ENCODE measurements around the gene MOB4.

MOB4 gene

GRCh38 chr2:197556456-197556855 lies 40.6 kb downstream of the MOB4 start:
- Histone ChIP-seq H3K4me2 (ENCODE audit: low read length) (no peak overlapping the region), H3K27ac (ENCODE audit: low read depth, low read length, poor library complexity, severe bottlenecking) (no peak overlapping the region), H3K36me3 (ENCODE audit: insufficient read depth, low read length) (peaks cover 48% of the 10 kb centered on the region), H3K9ac (ENCODE audit: low read length) (no peak overlapping the region), H3K4me1 (ENCODE audit: insufficient read depth, low read length, severe bottlenecking) (no peaks in the 10 kb centered on the region), H3K9me3 (ENCODE audit: low read length) (no peaks in the 10 kb centered on the region), H3K9me2 (ENCODE audit: low read depth, low read length) (no peaks in the 10 kb centered on the region), H3K79me2 (ENCODE audit: insufficient read depth, low read length) (no peaks in the 10 kb centered on the region), H3K4me3 (ENCODE audit: low read depth, low read length, poor library complexity, severe bottlenecking) (no peak overlapping the region), H2AFZ (ENCODE audit: low read length) (no peak overlapping the region), H3F3A (ENCODE audit: insufficient read depth, low read length) (no peaks in the 10 kb centered on the region), H4K20me1 (ENCODE audit: insufficient read depth, low read length) (no peaks in the 10 kb centered on the region), H3K27me3 (ENCODE audit: insufficient read depth, low read length) (no peaks in the 10 kb centered on the region)
- no peak for TF ChIP-seq EZH2 (IDR thresholded peaks at IDR 0.05; ENCODE audit: borderline replicate concordance, low read length)
- TF ChIP-seq, protein P1, sequence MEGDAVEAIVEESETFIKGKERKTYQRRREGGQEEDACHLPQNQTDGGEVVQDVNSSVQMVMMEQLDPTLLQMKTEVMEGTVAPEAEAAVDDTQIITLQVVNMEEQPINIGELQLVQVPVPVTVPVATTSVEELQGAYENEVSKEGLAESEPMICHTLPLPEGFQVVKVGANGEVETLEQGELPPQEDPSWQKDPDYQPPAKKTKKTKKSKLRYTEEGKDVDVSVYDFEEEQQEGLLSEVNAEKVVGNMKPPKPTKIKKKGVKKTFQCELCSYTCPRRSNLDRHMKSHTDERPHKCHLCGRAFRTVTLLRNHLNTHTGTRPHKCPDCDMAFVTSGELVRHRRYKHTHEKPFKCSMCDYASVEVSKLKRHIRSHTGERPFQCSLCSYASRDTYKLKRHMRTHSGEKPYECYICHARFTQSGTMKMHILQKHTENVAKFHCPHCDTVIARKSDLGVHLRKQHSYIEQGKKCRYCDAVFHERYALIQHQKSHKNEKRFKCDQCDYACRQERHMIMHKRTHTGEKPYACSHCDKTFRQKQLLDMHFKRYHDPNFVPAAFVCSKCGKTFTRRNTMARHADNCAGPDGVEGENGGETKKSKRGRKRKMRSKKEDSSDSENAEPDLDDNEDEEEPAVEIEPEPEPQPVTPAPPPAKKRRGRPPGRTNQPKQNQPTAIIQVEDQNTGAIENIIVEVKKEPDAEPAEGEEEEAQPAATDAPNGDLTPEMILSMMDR (IDR thresholded peaks at IDR 0.05; ENCODE audit: low read length), result no peak

GRCh38 chr2:197558393-197558792 lies 42.5 kb downstream of the MOB4 start:
- Histone ChIP-seq H3K36me3 (ENCODE audit: insufficient read depth, low read length) (peaks cover 30% of the 10 kb centered on the region), H3K4me3 (ENCODE audit: low read depth, low read length, poor library complexity, severe bottlenecking) (no peak overlapping the region), H3F3A (ENCODE audit: insufficient read depth, low read length) (no peaks in the 10 kb centered on the region), H3K9me2 (ENCODE audit: low read depth, low read length) (no peaks in the 10 kb centered on the region), H3K79me2 (ENCODE audit: insufficient read depth, low read length) (no peaks in the 10 kb centered on the region), H3K9ac (ENCODE audit: low read length) (no peak overlapping the region), H3K9me3 (ENCODE audit: low read length) (no peaks in the 10 kb centered on the region), H3K27ac (ENCODE audit: low read depth, low read length, poor library complexity, severe bottlenecking) (no peak overlapping the region), H4K20me1 (ENCODE audit: insufficient read depth, low read length) (no peaks in the 10 kb centered on the region), H3K4me2 (ENCODE audit: low read length) (no peak overlapping the region), H3K27me3 (ENCODE audit: insufficient read depth, low read length) (no peaks in the 10 kb centered on the region), H3K4me1 (ENCODE audit: insufficient read depth, low read length, severe bottlenecking) (no peaks in the 10 kb centered on the region), H2AFZ (ENCODE audit: low read length) (no peak overlapping the region)
- TF ChIP-seq EZH2 (IDR thresholded peaks at IDR 0.05; ENCODE audit: borderline replicate concordance, low read length), result no peak
- TF ChIP-seq, protein P1 (IDR thresholded peaks at IDR 0.05; ENCODE audit: low read length), result no peak

DNA sequence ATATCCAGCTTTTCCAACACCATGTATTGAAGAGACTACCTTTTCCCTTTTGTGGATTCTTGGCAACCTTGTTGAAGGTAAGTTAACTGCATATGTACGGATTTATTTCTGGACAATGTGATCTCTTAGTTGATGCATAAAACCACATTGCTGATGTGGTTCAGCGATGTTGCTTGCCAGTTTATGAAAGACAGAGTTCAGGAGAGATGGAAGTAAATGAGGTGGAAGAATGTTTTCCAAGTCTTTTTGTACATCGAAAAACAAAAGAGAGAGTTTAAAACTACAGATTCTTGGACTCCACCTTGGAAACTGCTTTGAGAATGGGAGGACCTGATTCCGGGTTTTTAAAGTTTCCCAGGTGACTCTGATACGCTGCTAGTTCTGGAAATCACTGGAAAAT lies 43.8 kb downstream of the MOB4 start:
- Histone ChIP-seq H3K27me3 (ENCODE audit: insufficient read depth, low read length) (no peaks in the 10 kb centered on the region), H3F3A (ENCODE audit: insufficient read depth, low read length) (no peaks in the 10 kb centered on the region)

More for the DNA sequence above, 43.8 kb downstream of the MOB4 start:
- no peaks in the 10 kb centered on the region for H4K20me1 ChIP-seq (ENCODE audit: insufficient read depth, low read length)
- H3K27ac ChIP-seq (ENCODE audit: low read depth, low read length, poor library complexity, severe bottlenecking), result no peak overlapping the region
- no peak overlapping the region for H3K4me2 ChIP-seq (ENCODE audit: low read length)
- no peak overlapping the region for H3K9ac ChIP-seq (ENCODE audit: low read length)
- TF ChIP-seq, protein P1 (IDR thresholded peaks at IDR 0.05; ENCODE audit: low read length), result no peak
- TF ChIP-seq EZH2 (IDR thresholded peaks at IDR 0.05; ENCODE audit: borderline replicate concordance, low read length), result no peak
- H3K36me3 ChIP-seq (ENCODE audit: insufficient read depth, low read length), result peaks cover 17% of the 10 kb centered on the region
- no peak overlapping the region for H3K4me3 ChIP-seq (ENCODE audit: low read depth, low read length, poor library complexity, severe bottlenecking)
- no peaks in the 10 kb centered on the region for H3K4me1 ChIP-seq (ENCODE audit: insufficient read depth, low read length, severe bottlenecking)
- no peaks in the 10 kb centered on the region for H3K9me2 ChIP-seq (ENCODE audit: low read depth, low read length)
- no peaks in the 10 kb centered on the region for H3K79me2 ChIP-seq (ENCODE audit: insufficient read depth, low read length)
- H3K9me3 ChIP-seq (ENCODE audit: low read length), result no peaks in the 10 kb centered on the region
- H2AFZ ChIP-seq (ENCODE audit: low read length), result no peak overlapping the region
